ENCODE measurements around the gene TRPV3.
"Not testable (repeated sequence)": the region's sequence is repeated elsewhere in the genome, so short reads cannot be mapped to it uniquely, and the experiment has no call there.

The TRPV3 gene

DNA sequence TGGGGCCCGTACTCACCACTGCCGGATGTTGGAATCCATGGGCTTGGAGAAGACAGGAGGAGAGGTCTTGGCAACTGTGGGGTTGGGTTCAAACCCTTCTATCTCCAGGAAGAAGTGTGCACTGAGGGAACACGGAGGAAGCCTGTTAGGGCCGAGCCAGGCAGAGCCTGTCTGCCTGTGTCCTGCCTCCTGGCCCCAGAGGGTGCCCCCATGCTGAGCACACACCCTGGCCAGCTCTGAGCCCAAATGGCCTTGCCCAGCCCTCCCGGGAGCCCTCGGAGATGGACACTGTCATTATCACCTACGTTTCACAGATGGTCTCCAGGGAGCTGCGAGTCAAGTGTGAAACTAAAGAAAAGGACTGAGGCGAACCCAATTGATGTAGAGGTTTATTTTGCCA, 12.5 kb downstream of the TRPV3 start:
- no peak for DNase-seq

DNA sequence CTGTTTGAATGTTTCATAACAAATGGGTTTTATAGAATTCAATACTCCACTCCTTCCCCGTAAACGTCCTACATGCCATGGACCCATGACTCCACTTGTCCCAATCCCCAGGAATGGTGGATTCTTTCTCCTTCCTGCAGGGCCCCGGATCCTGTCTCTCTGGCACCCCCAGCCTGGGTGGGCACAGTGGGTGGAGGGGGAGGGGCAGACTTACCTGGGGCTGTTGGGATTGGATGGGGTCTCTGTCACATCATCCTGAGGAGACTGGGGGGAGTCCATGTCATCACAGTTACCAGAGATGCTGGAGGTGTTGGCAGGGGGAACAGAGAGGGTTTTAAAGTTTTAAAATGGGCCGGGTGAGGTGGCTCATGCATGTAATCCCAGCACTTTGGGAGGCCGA, 13.2 kb downstream of the TRPV3 start:
- no peak for DNase-seq

DNA sequence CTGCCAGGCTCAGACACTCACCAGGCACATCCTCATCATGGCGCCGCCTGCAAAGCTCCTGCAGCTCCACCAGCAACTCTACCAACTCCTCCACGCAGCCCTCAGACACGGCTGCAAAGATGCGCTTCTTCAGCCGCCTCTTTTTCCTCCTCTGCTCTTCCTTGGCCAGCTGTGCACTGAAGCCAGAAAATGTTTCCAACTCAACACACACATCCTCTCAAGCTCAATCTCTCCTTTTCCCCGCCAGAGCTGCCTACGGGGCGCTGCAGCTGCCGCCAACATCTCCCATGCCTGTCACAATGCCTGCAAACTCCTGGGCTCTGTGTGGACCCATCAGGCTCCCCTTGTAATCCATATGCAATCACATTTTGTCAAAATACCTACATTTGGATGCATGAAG, 14.2 kb downstream of the TRPV3 start:
- DNase-seq, result no peak

DNA sequence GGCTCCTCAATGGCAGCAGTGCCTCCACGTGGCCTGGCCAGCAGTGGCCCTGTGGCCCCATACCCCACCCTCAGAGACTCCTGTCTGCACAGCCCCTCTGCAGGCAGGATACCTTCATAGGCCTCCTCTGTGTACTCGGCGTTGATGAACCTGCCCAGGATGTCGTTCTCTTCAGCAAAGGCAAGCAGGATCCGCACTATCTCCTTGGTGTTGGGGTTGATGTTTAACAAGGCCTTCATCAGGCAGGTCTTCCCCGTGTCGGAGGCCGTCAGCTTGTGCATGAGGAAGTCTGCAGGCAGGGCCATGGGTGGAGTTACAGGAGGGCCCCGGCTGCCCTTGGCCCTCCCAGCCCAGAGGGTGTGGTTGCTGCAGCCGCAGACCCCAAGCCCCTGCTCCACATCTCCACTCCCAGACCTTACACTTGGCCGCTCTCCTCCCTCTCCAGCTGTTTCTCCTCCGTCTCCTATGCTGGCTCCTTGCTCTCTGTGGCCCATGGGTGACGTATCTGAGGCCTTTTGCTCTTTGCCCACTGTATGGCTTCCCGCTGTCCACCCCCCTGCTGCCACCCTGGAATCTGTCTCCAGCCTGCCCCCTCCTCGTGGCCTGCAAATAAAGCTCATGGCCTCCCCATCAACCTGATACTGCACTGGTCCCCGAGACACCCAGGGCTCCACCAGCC, 15.1 kb downstream of the TRPV3 start:
- DNase-seq, result no peak

GRCh38 chr17:3539881-3540540, 17.6 kb downstream of the TRPV3 start:
- no peak for DNase-seq

DNA sequence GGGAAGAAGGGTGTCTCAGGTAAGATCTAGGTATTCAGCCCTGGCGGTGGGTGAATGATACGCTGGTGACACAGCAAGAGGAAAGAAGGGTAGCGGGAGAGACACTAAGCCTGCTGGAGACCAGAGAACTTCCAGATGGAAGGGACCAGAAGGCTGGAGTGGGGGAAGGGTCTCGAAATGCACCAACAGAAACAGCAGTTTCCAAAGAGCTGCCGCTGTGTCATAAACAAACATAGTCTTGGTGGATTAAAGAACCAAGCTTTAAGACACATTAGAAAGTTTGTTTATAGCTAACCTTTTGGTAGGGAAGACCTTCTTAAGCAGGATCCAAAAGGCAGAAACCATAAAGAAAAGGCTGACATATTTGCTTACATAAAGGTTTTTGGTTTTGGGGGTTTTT, 20.9 kb downstream of the TRPV3 start:
- DNase-seq, result no peak

DNA sequence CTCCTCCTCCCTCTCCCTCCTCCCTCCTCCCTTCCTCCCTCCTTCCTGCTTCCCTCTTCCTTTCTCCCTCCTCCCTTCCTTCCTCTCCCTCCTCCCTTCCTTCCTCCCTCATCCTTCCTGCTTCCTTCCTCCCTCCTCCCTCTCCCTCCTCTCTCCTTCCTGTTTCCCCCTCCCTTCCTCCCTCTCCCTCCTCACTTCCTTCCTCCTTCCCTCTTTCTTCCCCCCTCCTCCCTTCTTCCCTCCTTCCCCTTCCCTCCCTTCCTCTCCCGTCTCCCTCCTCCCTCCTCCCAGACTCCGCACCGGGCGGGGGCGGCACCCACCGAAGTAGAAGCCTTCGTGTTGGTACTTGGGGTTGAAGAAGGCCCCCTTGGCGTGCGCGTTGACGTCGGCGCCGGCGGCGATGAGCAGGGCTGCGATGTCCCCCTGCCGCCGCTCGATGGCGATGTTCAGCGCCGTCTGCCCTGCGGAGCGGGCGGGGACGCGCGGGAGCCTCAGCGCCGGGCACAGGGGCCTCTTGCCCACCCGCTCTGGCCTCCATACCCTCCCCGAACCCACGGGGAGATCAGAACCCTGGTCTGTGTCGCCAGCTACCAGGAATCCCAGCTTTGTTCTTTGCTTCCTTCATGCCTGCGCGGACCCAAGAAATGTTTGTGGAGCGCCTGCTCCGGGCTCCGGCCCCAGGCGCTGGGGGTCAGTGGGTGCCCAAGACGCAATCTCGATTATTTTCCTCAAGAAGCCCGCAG, 22.2 kb downstream of the TRPV3 start:
- DNase-seq, result peak; percentile 79

DNA sequence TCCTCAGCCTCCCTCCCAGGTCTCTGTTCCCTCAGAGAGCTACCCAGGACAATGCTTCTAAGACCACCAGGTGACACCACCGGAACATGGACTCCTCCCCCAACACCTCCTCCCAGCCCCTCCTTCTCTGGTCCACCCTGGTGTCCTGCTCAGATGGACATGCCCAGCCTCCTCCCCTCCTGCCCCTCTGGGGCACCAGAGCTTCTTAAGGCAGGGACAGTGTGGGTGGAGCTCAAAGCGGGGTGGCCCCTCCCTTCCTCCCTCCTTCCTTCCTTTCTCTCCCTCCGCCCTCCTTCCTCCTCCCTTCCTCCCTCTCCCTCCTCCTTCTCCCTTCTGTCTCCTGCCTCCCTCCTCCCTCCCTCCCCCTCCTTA, 22.7 kb downstream of the TRPV3 start:
- DNase-seq, result peak; percentile 29

DNA sequence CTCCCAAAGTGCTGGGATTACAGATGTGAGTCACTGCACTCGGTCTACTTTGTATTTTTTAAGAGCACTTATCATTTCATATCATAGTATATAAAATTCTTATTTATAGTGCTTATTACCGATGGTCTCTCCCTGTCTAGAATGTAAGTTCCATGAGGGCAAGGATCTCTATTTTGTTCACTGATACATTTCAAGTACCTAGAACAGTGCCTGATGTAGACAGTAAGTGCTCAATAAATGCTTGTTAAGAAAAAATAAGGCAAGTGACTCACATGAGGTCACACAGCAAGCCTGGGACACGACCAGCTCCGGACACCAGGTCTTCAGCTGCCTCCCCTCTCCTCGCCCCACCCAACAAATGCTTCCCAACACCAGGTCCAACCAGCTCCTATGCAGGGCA, 23.9 kb downstream of the TRPV3 start:
- DNase-seq, result no peak

- no peak for DNase-seq
These were observed 24.8 kb downstream of the TRPV3 start for GRCh38 chr17:3532859-3533142.

DNA sequence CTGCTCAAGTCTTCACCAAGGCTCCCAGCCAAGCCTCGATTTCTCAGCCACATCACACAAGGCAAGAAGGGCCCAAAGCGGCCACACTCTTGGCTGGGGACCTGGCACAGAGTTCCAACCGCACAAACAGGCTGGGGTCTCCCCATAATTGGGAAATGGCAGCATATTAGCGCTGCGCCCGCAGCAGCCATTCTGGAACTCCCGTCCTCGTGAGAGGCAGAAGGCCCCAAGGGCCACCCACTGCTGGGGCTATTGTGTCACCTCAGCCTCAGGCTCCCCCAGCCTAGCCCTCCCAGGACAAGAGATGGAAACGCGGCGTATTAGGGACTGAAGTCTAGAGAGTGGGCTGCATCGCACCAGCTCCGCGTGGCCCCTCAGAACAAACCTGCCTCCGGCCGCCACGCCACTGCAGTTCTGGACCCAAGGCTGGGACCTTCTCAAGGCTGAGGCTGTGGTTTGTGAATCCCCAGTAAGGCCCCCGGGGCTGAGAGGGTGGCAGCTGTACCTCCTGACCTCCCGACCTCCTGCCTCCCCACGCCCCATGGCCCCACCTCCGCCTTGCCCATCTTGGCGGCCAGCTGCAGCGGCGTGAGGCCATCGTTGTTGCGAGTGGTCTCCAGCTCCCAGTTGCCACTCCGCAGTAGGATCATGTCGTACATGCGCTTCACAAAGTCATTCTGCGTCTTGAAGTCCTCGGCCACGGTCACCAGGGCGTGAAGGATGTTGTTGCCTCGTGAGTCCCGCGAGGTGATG, 25.3 kb downstream of the TRPV3 start:
- DNase-seq, result no peak

DNA sequence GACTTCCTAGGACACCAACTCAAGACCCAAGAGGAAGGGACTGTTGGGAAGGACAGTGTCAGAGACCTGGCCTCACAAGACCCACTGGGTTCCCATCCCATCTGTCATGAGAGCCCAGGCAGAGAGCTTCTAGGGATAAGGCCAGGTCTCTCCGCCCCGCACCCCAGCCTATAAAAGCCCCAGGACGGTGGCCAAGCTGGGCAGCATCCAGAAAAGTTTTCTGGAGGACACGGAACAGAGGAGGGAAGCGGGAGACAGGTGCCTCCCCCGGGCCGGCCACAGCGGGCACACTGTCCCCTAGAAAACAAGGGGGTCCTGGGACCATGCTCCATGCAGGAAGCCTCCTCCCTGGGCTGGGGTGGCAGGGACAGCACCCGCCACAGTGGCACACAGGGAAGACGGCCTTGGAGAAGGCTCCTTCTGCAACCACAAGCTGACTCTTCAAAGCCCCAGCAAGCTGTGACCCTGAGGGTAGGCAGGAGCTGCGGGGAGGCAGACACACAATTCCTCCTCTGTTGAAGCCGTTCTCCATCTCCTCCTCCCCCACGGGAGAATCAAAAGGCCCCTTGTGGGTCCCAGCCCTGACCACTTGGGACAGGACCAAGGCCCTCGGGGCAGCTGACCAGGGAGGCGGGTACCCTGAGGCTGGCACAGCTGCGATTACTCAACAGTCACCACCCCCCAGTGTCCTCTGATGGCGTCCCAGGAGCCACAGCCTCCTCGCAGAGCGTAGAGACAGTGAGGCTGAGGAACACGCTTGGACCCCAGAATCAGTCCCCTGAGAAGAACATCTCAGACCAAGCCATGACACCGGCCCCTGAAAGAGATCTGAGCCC, 26.1 kb downstream of the TRPV3 start:
- DNase-seq, result no peak

DNA sequence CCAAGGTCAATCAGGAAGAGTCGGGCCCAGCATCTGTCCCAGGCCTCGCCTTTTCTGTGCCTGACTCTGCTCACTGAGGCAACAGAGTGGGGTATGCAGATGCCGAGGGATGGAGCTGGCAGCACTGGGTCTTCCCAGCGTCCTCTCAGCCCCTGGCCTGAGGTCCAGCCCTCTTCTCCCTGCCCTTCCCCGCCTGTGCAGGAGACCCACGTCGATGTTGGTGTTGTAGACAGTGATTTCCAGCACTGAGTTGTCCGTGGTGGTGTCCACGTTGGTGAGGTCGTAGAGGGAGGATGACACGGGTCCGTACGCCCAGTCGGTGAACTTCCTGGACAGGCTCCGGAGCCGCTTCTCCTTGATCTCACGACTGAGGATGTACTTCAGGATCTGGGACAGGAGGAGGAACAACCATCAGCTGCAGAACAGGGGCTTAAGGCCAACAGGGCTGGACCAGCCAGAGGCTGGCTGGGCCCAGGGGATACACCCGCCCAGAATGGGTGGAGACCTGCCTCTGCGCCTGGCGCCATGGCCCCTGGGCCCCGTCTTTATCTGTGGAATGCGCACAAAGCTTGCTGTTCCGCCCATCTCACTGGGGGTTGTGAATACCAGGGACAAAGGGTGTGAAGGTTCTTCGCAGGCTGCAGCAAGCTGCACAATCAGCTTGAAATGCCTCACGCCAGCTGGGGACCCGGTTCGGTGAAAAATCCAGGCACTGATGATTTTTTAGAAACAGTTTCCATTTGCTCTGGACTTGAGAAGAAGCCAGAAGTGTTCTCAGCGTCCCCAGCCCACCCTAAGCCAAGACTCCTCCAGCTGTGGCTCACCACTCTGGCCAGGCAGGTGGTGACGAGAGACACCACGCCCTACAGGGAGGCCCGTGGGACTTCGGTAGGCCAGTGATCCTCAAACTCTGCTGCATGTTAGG, 27.5 kb downstream of the TRPV3 start:
- DNase-seq, result peak; percentile 36

GRCh38 chr17:3528880-3529511, 28.6 kb downstream of the TRPV3 start:
- DNase-seq, result no peak

- DNase-seq, result no peak
These were observed 29.2 kb downstream of the TRPV3 start for GRCh38 chr17:3528403-3528851.

DNA sequence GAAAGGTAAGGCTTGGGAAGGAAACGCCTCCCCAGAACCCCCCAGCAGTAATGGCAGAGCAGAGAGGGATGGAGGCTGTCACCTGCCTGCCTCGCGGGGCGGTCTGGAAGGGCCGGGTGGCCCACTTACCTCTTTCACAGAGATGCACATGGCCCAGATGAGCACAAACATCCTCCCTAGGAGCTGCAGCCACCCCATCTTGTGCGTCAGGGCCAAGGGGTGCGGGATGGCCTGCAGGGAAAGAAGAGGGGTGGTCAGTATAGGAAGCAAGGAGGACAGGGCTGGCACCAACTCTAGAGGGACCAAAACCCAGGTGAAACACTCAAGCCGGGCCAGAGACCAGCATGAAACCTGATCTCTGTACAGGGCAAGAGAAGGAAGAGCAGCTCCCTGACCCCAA, 29.7 kb downstream of the TRPV3 start:
- DNase-seq, result no peak

DNA sequence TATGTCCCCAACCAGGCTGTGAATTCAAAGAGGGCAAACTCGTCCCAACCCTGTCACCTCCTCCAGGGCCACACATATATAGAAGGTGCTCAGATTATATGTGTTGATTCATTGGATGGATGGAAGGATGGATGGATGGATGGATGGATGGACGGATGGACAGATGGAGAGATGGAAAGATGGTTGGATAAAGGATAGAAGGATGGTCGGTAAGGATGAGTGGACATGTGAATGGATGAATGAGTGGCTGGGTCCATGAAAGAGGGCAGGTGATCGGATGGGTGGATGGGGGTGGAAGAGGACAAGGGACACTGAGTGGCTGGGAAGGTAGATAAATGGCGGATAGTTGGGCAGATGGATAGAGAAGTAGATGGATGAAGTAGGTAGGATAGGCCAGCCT, 30.1 kb downstream of the TRPV3 start:
- DNase-seq, result no peak

DNA sequence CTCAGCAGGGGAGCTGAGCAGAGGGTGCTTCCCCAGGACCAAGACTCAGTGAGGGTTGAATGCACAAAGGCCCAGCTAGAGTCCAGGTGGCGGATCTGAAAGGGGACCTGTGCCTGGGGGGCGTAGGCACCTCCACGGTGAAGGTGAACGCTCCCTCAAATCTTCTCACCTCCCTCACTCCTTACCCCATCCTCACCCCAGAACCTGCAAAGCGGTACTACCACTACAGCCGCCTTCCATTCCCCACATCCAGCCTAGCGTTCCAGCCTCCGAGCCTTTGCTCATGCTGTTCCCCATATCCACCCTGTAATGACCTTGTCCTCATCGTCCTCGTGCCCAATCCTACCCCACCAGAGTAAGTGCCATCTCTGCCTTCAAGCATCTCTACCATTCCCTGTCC, 30.6 kb downstream of the TRPV3 start:
- DNase-seq, result no peak

GRCh38 chr17:3526491-3526890, 31.1 kb downstream of the TRPV3 start:
- no peak for DNase-seq

DNA sequence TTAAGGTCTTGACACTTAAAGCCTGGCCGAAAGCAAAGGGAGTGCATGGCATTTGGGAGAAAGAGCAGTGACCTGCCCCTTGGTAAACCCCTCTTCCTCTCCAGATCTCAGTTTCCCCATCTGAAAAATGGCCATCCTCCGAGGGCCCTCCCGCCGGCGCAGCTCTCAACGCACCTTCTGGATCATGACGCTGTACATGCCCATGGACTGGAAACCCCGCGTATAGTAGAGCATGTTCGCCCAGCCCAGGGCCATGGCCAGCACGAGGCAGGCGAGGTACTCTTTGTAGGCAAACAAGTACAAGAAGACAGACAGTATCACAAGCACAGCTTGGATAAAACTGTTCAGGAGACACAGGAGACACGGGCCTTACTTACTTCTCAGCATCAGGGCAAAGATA, 33.6 kb downstream of the TRPV3 start:
- no peak for DNase-seq

- not testable (repeated sequence) for DNase-seq
These were observed 38.1 kb downstream of the TRPV3 start for GRCh38 chr17:3519472-3519871.
